GM23248 (cell line): ENCODE results near the gene GMCL2.

Experiments used
- EZH2 ChIP-seq: fragments of 200-600 bp; sonication (generic); IDR thresholded peaks from 2 replicates; pipeline ENCODE4 v1.6.1; 2018; ENCODE audit warnings: antibody characterized with exemption, mild to moderate bottlenecking; ENCODE audit not compliant: insufficient read depth, poor library complexity, severe bottlenecking
- EZH2phosphoT487 ChIP-seq: fragments of 200-600 bp; sonication (generic); IDR thresholded peaks from 2 replicates; pipeline ENCODE4 v1.6.1; 2018; ENCODE audit warnings: antibody characterized with exemption, moderate library complexity, mild to moderate bottlenecking, low read depth; ENCODE audit not compliant: insufficient read depth

- TF ChIP-seq EZH2 (no peak), EZH2phosphoT487 (no peak)
These were observed 34.1 kb upstream of the GMCL2 start for GRCh38 chr5:178221282-178221681.
